HL-60 (cell line): ENCODE measurements around the gene IQGAP2.

Source experiments
- CTCF ChIP-seq: IDR thresholded peaks from one replicate; pipeline ENCODE4 v1.5.1; 2011; ENCODE audit warnings: low read length, control low read depth, inconsistent platforms; ENCODE audit not compliant: insufficient read depth
- POLR2AphosphoS5 ChIP-seq: IDR thresholded peaks from 2 replicates; pipeline ENCODE4 v1.6.1; 2012; ENCODE audit warnings: low read depth
- SPI1 ChIP-seq: IDR thresholded peaks from 2 replicates; pipeline ENCODE4 v1.6.1; 2012; ENCODE audit warnings: low read depth, mild to moderate bottlenecking, borderline replicate concordance

GRCh38 chr5:76617229-76617628, 214.1 kb downstream of the IQGAP2 start:
- TF ChIP-seq CTCF (no peak), POLR2AphosphoS5 (no peak), SPI1 (no peak)
